Progenitor cell of endocrine pancreas (in vitro differentiated cells): ENCODE measurements around the gene BFSP2. TPM values are rescaled to one million over a fixed set of nuclear protein-coding genes. Genes with fewer than 3 reads are reported as not detected.

Source experiments
- DNase-seq: peaks from one replicate; pipeline ENCODE4 v3.0.0; 2021; ENCODE audit warnings: low spot score; ENCODE audit not compliant: unreplicated experiment
- H3K27ac Mint-ChIP-seq: 2 replicates; pipeline ENCODE4 v1.8.0; 2021; ENCODE audit warnings: mild to moderate bottlenecking, moderate library complexity, mixed read lengths
- H3K27me3 Mint-ChIP-seq: 2 replicates; pipeline ENCODE4 v1.8.0; 2021; ENCODE audit warnings: mixed read lengths
- H3K36me3 Mint-ChIP-seq: 2 replicates; pipeline ENCODE4 v1.8.0; 2022; ENCODE audit warnings: mixed read lengths; ENCODE audit not compliant: insufficient read depth
- H3K4me1 Mint-ChIP-seq: 2 replicates; pipeline ENCODE4 v1.8.0; 2021; ENCODE audit warnings: low read depth, mixed read lengths
- H3K4me3 Mint-ChIP-seq: 2 replicates; pipeline ENCODE4 v1.8.0; 2021; ENCODE audit warnings: low read depth, mild to moderate bottlenecking, moderate library complexity, mixed read lengths
- H3K9me3 Mint-ChIP-seq: 2 replicates; pipeline ENCODE4 v1.8.0; 2021; ENCODE audit warnings: low read depth, mixed read lengths
- CTCF ChIP-seq: fragments of 200-600 bp; sonication (generic); IDR thresholded peaks from one replicate; pipeline ENCODE4 v1.5.0; 2021; ENCODE audit warnings: antibody characterized with exemption, mild to moderate bottlenecking; ENCODE audit not compliant: unreplicated experiment
- total RNA-seq: library from RNA; stranded (reverse); gene quantifications from 2 replicates; pipeline ENCODE4 v1.2.1, GENCODE V29; 2021

Gene BFSP2
- total RNA-seq, 1 donor from 2014 or later, result not detected

GRCh38 chr3:133387341-133387740 lies 12.5 kb upstream of the BFSP2 start:
- peaks cover 3% of the 10 kb centered on the region for H3K4me1 Mint-ChIP-seq
- no peaks in the 10 kb centered on the region for H3K36me3 Mint-ChIP-seq
- no peak overlapping the region for H3K27ac Mint-ChIP-seq
- H3K4me3 Mint-ChIP-seq, result no peak overlapping the region
- H3K27me3 Mint-ChIP-seq, result no peaks in the 10 kb centered on the region
- TF ChIP-seq CTCF, result no peak
- no peaks in the 10 kb centered on the region for H3K9me3 Mint-ChIP-seq
- no peak for DNase-seq

- TF ChIP-seq CTCF, result no peak
- H3K4me1 Mint-ChIP-seq, result peaks cover 3% of the 10 kb centered on the region
- no peak overlapping the region for H3K4me3 Mint-ChIP-seq
- H3K36me3 Mint-ChIP-seq, result no peaks in the 10 kb centered on the region
- H3K27me3 Mint-ChIP-seq, result no peaks in the 10 kb centered on the region
- no peaks in the 10 kb centered on the region for H3K9me3 Mint-ChIP-seq
- DNase-seq, result no peak
- H3K27ac Mint-ChIP-seq, result no peak overlapping the region
Observed at GRCh38 chr3:133388696-133389395, 11.0 kb upstream of the BFSP2 start.

GRCh38 chr3:133390715-133391114 lies 9.1 kb upstream of the BFSP2 start:
- Mint-ChIP-seq H3K36me3 (peaks cover 1% of the 10 kb centered on the region), H3K4me1 (no peaks in the 10 kb centered on the region), H3K9me3 (no peaks in the 10 kb centered on the region), H3K4me3 (no peak overlapping the region), H3K27ac (no peak overlapping the region), H3K27me3 (no peaks in the 10 kb centered on the region)
- no peak for DNase-seq
- TF ChIP-seq CTCF, result no peak

GRCh38 chr3:133393204-133393603 lies 6.7 kb upstream of the BFSP2 start:
- no peak for DNase-seq

More at GRCh38 chr3:133393204-133393603, 6.7 kb upstream of the BFSP2 start:
- H3K9me3 Mint-ChIP-seq, result no peaks in the 10 kb centered on the region
- no peaks in the 10 kb centered on the region for H3K27me3 Mint-ChIP-seq
- H3K4me3 Mint-ChIP-seq, result no peak overlapping the region
- H3K4me1 Mint-ChIP-seq, result no peaks in the 10 kb centered on the region
- no peak overlapping the region for H3K27ac Mint-ChIP-seq
- H3K36me3 Mint-ChIP-seq, result peaks cover 1% of the 10 kb centered on the region
- no peak for TF ChIP-seq CTCF
